Measurements from ENCODE around the gene SAMD9.

- no peak for TF ChIP-seq RARB (CRISPR knock-in tag; IDR thresholded peaks at IDR 0.05)
- no peak for TF ChIP-seq E2F6 (IDR thresholded peaks at IDR 0.05; ENCODE audit: borderline replicate concordance, low read depth)
Measured at GRCh38 chr7:93092757-93093370, 24.9 kb downstream of the SAMD9 start.

Data from A549 (cell line).